Erythroblast (primary cell): ENCODE results near the gene BLNK.

Experiments
- DNase-seq, 2 experiments: peaks; one replicate each; lab custom pipeline; 2025; lab: John Stamatoyannopoulos, UW
- GATA1 ChIP-seq: IDR thresholded peaks from 2 replicates; pipeline ENCODE4 v1.6.1; 2011; ENCODE audit warnings: low read depth, mild to moderate bottlenecking, control low read depth, low read length, moderate library complexity
- POLR2A ChIP-seq: IDR thresholded peaks from 2 replicates; pipeline ENCODE4 v1.6.1; 2011; ENCODE audit warnings: mild to moderate bottlenecking, low read length

BLNK gene

DNA sequence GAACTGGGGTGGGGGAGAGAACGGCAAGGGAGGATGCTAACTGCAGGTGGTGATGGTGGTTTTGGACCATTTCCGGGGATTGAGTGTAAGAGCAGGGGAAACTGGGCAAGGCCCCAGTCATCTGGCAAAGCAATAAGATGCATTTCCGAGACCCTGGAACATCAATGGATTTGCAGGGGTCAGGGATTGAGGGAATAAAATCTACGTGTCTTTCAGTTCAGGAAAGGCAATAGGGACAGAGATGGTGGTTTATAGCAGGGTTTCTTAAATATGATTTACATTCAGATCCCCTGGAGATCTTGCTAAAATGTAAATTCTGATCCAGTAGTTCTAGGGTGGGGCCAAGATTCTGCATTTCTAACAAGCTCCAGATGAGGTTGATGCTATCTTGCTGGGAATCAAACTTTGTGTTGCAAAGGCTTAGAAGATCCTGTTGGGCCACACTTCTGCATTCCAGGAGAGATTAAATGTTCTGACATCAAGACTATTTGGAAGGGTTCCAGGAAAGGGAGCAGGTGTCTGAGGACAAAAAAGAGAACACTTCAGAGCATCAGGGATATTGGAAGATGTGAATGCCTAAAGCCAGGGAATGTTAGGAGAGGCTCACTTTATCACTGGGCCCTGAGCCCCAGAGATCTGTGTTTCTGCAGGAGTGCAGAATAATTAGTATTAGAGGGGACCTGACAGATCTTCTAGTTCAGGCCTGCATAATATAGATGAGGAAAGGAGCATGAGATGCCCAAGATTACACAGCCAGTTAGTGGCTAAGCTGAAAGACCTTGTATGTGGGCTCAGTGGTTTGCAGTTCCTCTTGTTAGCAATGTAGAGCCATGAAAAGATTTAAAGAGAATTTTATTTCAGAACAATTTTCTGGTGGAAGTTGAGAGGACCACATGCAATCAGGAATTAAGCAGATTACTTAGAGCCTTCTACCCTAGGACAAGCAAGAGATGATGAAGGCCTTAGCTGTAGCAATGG is 32.4 kb downstream of the BLNK start:
- no peak for DNase-seq
- TF ChIP-seq GATA1 (no peak), POLR2A (no peak)

- TF ChIP-seq GATA1 (no peak), POLR2A (no peak)
- DNase-seq: no peak
Observed at GRCh38 chr10:96236876-96237275, 34.5 kb downstream of the BLNK start.

DNA sequence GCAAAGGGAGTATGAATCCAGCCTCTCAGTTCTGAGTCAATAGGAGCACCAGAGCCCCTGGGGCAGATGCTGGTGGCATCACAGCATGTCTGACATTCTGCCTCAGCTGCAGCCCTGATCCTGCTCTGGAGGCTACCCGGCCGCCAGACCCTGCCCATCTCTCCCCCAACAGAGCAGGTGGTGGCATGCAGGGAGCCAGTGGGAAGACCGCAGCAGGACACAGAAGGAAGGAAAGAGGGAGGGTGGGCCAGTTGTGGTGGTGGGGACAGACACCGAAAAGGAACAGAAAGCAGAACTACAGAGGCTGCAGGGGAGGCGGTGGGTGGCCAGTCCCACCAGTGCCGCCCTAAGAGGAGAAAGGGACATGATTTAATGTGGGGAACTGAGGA is 35.3 kb downstream of the BLNK start:
- TF ChIP-seq GATA1 (no peak), POLR2A (no peak)
- DNase-seq: no peak

GRCh38 chr10:96235326-96236089 is 35.9 kb downstream of the BLNK start:
- DNase-seq: no peak

GRCh38 chr10:96233959-96234358 is 37.4 kb downstream of the BLNK start:
- TF ChIP-seq GATA1: no peak
- no peak for TF ChIP-seq POLR2A
- no peak for DNase-seq

More at GRCh38 chr10:96235326-96236089, 35.9 kb downstream of the BLNK start:
- TF ChIP-seq POLR2A (no peak), GATA1 (no peak)

DNA sequence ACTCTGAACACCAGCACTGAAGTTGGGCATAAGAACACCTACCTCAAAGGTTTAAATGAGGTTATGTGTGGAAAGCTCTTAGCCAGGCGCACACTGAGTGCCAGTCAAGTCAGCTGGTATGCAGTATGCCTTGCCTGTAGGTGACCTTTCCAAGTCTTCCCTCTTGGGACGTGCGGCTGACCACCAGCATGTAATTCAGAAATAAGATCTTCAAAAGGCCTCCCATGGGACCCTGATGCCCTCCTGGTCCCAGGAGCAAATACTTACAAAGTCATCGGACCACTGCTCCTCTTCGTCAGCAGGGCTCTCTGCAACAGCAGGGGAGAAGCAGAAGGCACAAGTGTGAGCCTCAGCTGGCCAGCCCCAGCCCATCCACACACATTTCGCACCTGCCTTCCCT is 40.8 kb downstream of the BLNK start:
- DNase-seq: no peak
- TF ChIP-seq GATA1: no peak
- no peak for TF ChIP-seq POLR2A

GRCh38 chr10:96229568-96230030 is 41.8 kb downstream of the BLNK start:
- TF ChIP-seq GATA1 (no peak), POLR2A (no peak)

DNA sequence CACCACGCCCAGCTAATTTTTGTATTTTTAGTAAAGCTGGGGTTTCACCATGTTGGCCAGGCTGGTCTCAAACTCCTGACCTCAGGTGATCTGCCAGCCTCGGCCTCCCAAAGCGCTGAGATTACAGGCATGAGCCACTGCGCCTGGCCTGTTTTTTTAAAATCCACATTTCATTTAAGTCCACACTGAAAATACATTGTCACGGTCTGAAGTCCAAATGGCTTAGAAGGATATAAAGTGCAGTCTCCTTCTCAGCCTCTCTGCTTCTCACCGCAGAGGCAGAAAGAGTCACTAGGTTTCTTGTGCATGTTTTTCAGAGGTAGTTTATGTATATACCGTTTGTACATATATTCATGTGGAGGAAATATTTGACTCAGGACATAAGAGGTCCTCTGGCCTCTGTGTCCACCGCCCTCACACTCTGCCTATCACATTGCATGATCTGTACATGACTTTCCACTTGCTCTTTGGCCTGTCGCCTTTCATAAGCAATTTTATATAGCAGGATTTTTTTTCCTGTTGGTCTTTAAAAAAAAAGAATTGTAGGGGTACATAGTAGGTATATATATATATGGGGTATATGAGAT is 42.9 kb downstream of the BLNK start:
- no peak for TF ChIP-seq GATA1
- no peak for TF ChIP-seq POLR2A
- no peak for DNase-seq

More at GRCh38 chr10:96229568-96230030, 41.8 kb downstream of the BLNK start:
- DNase-seq: peak; percentile 80 to 84

DNA sequence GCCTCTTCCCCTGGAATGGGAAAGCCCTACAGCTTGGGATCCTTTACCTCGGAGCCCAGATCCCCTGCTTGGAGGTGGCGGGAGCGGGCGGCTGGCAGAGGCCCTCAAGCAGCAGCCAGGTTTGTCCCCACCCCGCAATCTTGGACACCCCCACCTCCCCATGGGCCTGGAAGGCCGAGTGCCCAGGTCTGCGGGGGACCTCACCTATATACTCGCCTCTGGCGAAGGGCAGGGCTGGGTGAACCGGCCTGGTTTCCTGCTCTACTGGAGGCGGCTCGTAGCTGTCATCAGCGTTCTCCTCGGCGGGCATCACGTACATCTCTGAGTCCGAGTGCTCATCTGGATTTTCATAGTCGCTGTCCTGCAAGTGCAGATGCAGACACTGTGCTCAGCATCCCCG is 44.2 kb downstream of the BLNK start:
- no peak for DNase-seq
- TF ChIP-seq GATA1 (no peak), POLR2A (no peak)

DNA sequence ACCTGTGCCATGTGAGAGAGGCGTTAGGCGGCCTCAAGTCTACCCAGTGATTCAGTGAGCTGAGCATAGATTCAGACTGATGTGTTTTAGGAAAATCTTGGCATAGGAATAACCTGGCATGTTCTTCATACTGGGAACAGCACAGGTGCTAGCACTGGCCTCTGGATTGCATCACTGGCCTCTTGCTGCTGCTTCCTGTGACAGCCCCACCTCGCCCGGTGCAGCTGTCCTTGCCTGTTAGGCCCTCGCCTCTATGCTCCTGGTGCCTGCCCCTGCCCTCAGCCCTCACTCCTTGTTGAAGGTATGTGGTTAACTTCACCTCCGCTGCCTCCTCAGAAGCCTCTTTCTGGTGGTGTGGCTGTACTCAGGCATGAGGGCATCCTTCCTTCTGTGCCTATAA is 46.2 kb downstream of the BLNK start:
- DNase-seq: no peak
- TF ChIP-seq GATA1: no peak
- TF ChIP-seq POLR2A: no peak

DNA sequence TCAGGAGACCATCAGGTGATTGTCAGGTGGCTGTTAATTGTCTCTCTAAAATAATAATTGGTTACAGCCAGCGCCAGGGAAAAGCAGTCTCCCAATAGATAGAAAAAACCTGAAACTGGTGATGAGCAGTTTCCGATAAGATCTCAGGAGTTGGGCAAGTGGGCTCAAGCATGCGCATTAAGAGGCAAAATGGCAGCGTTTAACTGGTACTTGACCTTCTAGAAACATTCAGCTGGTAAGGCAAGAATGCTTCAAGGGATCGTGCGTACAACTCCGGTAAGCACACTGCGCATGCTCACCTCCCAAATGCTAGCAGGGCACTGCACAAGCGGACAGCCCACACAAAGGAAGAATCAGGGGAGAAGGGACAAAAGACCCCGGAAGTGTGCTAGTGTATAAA is 48.5 kb downstream of the BLNK start:
- DNase-seq: no peak
- no peak for TF ChIP-seq POLR2A

- DNase-seq: no peak
- TF ChIP-seq POLR2A (no peak), GATA1 (no peak)
Observed at GRCh38 chr10:96222441-96222840, 48.9 kb downstream of the BLNK start.

DNA sequence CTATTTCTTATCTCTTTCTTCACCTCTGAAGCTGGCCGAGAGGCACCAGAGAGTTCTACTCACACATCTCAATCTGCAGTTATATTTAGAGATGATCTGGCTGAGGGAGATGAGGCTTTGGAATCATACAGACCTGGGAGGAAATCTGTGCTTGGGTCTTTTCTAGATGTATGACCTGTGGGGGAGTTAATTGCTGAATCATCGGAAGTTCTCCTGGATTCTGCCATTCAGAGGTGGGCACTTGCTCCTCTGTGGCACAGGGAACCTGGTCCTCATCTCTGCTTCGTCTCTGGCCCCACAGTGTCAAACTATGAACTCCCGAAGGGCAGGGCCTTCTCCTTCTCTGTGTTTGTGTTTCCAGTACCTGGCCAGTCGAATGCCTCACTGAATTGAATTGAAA is 52.5 kb downstream of the BLNK start:
- TF ChIP-seq POLR2A (no peak), GATA1 (no peak)
- no peak for DNase-seq
